Measurements from ENCODE around the gene NYNRIN.

The NYNRIN gene

DNA sequence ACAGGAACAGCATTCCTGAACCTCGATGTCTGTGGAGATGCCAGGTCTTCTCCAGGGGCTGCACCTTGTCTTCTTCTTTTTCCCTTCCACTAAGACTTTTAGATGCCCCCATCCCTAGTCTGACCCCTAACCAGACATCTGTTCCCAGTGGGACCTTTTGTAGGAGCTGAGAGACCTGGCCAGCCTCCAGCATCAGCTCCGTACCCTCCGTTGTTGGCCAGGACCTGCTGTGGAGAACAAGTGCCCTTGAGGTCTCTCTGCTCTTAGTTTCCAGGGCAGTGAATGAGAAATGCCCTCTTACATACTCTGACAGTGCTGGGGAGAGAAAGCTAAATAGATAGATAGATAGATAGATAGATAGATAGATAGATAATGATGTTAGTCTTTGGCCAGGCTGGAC is 60.5 kb downstream of the NYNRIN start:
- no peak for DNase-seq

DNA sequence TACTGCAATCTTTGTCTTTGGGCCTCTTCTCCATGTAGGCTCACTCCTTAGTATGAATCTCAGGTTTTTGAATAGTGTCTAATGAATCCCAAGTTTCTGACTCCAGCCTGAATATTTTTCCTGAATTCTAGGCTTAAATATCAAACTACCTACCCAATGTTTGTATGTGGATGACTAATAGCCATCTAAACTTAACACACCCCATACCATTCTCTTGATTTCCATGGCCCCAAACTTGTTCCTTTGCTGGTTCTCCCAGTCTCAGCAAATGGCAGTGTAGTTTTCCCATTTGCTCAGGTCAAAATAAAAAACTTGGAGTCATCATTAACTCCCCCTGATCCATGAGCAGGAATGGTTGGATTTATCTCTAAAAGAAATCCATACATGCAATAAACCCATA is 62.5 kb downstream of the NYNRIN start:
- DNase-seq = no peak

DNA sequence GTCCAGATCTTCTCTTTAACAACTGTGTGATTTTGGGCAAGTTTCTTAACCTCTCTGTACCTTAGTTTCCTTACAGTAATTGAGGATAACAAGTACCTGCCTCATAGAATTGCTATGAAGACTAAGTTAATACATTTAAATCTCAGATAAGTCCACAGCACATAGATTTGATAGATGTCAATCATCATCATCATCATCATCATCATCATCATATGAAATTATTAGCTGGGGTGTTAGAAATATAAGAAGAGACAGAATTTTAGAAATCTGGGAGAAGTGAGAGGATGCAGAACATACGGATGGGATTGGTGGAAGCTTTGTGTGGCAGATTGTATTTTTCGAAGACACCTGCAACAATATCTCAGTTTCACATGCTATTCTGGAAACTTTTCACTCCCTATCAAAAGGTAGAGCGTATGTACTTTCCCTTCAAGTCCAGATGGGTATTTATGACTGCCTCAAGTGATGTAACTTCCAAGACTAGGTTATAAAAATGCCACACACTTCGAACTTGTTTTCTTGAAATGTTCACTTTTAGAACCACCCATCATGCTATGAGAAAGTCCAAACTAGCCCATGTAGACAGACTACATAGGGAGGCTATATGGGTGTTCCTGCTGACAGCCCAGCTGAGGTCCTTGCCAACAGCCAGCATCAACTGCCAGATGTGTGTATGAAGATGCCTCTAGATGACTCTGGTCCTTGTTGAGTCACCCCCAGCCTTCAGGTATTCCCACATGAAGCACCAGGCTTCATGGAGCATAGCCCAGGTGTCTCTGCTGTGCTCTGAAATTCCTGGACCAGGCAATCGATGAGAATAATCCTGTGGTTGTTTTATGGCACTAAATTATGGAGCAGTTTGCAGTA is 64.4 kb downstream of the NYNRIN start:
- DNase-seq = peak in 1 of 2 experiments; percentile 47

DNA sequence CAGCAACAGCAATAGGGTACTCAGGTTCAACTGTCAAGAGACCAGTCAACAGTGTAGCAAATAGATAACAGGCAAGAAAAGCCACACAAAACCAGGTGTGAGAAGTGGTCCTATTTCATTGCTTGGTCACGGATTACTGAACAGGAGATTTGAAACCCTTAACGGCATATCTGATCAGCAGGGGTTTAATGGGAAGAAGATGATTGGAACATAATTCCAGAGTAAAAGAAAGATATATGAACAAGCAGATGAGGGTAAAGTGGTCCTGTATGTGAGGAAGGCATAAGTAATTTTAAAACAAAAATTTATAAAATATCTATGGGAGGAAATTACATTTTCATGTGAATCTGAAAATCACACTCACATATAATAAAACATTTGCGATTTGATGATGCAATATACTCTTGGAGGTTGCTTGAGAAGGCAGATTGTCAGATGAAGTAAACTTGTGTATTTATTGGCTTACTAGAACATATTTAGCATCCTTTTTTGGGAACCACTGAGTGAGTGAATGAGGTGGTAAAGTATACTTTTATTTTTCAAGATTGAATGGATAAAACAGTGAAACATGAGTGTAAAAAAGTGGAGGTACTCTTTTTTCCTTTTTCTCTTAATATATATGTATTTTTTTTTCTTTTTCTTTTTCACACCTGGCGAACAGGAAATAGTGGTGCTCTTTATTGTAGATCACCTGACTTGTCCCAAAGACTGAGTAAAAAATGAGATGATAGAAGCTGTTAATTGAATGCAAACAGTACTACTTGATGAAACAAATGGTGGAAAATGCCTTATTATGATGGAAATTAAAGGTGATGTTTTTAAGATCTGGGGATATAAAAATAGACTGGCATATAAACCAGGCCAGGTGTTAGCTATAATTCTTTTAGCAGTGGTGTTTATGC is 65.3 kb downstream of the NYNRIN start:
- DNase-seq = no peak

DNA sequence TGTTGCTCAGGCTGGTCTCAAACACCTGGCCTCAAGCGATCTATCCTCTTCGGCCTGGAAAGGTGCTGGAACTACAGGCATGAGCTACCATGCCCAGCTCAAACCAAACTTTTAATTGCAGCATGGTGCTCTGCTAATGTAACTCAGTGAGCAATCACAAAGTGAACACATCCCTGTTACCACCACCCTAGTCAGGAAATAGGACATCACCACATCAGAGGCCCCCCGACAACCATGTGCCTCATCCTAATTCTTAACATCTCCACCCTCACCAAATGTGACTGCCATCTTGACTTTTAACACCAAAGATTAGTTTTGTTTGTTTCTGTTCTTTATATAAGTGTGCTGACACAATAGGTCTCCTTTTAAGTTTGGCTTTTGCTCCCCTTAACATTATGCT is 66.6 kb downstream of the NYNRIN start:
- DNase-seq = no peak

DNA sequence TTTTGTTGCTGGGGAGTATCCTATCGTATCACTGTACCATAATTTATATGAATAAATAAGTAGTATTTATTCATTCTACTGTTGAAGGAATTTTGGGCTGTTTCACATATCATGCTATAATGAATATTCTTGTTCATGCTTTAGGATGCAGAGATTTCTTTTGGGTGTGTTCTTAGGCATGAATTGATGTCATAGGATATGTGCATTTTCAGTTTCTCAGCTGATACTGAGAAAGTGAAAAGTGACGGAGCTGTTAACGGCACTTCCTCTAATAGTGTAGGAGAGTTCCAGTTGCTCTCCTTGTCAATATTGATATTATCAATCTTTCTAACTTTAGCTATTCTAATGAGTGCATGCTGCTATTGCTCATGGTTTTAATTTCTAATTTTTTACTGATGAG is 67.0 kb downstream of the NYNRIN start:
- DNase-seq = no peak
